OCI-LY7 (cell line): ENCODE data around the gene PNCK. TPM values are rescaled to one million over a fixed set of nuclear protein-coding genes. Genes with fewer than 3 reads are reported as not detected.

Experiments used
- BruUV-seq: library from RNA; stranded (reverse); fragments of 400-500 nt; replicated peaks from 2 replicates; lab custom pipeline; 2021; lab: Mats Ljungman, UMichigan
- CTCF ChIA-PET: fragments of 300-600 bp; sonication (Branson Sonifier 250); formaldehyde crosslinking; loops from one replicate; lab custom pipeline; 2022; ENCODE audit warnings: antibody characterized with exemption; ENCODE audit not compliant: unreplicated experiment; lab: Charles Lee
- POLR2A ChIA-PET: fragments of 300-600 bp; sonication (Branson Sonifier 250); formaldehyde crosslinking; loops from one replicate; lab custom pipeline; 2022; ENCODE audit warnings: antibody characterized with exemption; lab: Charles Lee
- DNase-seq: peaks from one replicate; pipeline ENCODE4 v3.0.0-alpha.2; 2015; ENCODE audit warnings: low spot score
- H2AFZ ChIP-seq: fragments of 200-600 bp; sonication (generic), shearing (Covaris generic); 2 replicates; pipeline ENCODE4 v1.6.1; 2014; ENCODE audit warnings: mild to moderate bottlenecking, antibody characterized with exemption, low read length, moderate library complexity
- H3K27ac ChIP-seq: fragments of 200-600 bp; sonication (generic); 2 replicates; pipeline ENCODE4 v1.5.1; 2014; ENCODE audit warnings: mixed run types, low read depth, mild to moderate bottlenecking, moderate library complexity, low read length, inconsistent platforms; ENCODE audit not compliant: poor library complexity, severe bottlenecking
- H3K36me3 ChIP-seq: fragments of 200-600 bp; sonication (generic); 2 replicates; pipeline ENCODE4 v1.6.1; 2014; ENCODE audit warnings: mild to moderate bottlenecking, antibody characterized with exemption, low read length, moderate library complexity, mixed read lengths; ENCODE audit not compliant: insufficient read depth
- H3K4me1 ChIP-seq: fragments of 200-600 bp; sonication (generic); 2 replicates; pipeline ENCODE4 v1.5.1; 2014; ENCODE audit warnings: mild to moderate bottlenecking, low read length; ENCODE audit not compliant: insufficient read depth, poor library complexity, severe bottlenecking
- H3K4me2 ChIP-seq: fragments of 200-600 bp; sonication (generic); 2 replicates; pipeline ENCODE4 v1.6.1; 2014; ENCODE audit warnings: mild to moderate bottlenecking, low read length
- H3K4me3 ChIP-seq: fragments of 200-600 bp; sonication (generic); 2 replicates; pipeline ENCODE4 v1.5.1; 2014; ENCODE audit warnings: mild to moderate bottlenecking, low read depth, low read length; ENCODE audit not compliant: poor library complexity, severe bottlenecking
- H3K79me2 ChIP-seq: fragments of 200-600 bp; sonication (generic); 2 replicates; pipeline ENCODE4 v1.6.1; 2016; ENCODE audit warnings: low read depth, mild to moderate bottlenecking, low read length, moderate library complexity, mixed read lengths; ENCODE audit not compliant: insufficient read depth
- H3K9me2 ChIP-seq: fragments of 200-600 bp; sonication (generic); 2 replicates; pipeline ENCODE4 v1.6.1; 2016; ENCODE audit warnings: mild to moderate bottlenecking, low read length, mixed read lengths; ENCODE audit not compliant: insufficient read depth
- H3K9me3 ChIP-seq: fragments of 200-600 bp; sonication (generic); 2 replicates; pipeline ENCODE4 v1.6.1; 2014; ENCODE audit warnings: mild to moderate bottlenecking, mixed run types, low read length, mixed read lengths
- H4K20me1 ChIP-seq: fragments of 200-600 bp; sonication (generic); 2 replicates; pipeline ENCODE4 v1.6.1; 2014; ENCODE audit warnings: mild to moderate bottlenecking, antibody characterized with exemption, low read length, moderate library complexity, mixed read lengths; ENCODE audit not compliant: insufficient read depth
- EZH2phosphoT487 ChIP-seq: fragments of 200-600 bp; sonication (generic); IDR thresholded peaks from 2 replicates; pipeline ENCODE4 v1.6.1; 2018; ENCODE audit warnings: low read depth, borderline replicate concordance, mild to moderate bottlenecking, mixed run types, antibody characterized with exemption, low read length, moderate library complexity, mixed read lengths
- intact Hi-C: fragments of 100-400 bp; cut with micrococcal nuclease; formaldehyde crosslinking; loops from one replicate; pipeline ENCODE4 v1.10.0; 2022; ENCODE audit not compliant: unreplicated experiment
- total RNA-seq, 2 experiments: library from RNA; depleted of rRNA in 1 of 2; stranded (reverse); fragments of >200 nt in 1 of 2; shearing (Covaris generic) in 1 of 2; gene quantifications; 2 replicates each; pipeline ENCODE4 v1.2.3, GENCODE V29; 2014 to 2022
- TF ChIP-seq, protein P1 (sequence below): fragments of 200-600 bp; sonication (generic); conservative IDR thresholded peaks from 2 replicates; pipeline ENCODE4 v1.5.1; 2014; ENCODE audit warnings: mild to moderate bottlenecking, antibody characterized with exemption, low read length, moderate library complexity, mixed read lengths

PNCK gene
- total RNA-seq, 2 experiments from 2014 or later: 0.19 TPM; not detected in 1

- no peaks in the 10 kb centered on the region for H3K79me2 ChIP-seq
- intact Hi-C loops: no loop called here
- no peaks in the 10 kb centered on the region for H3K4me1 ChIP-seq
- BruUV-seq: no TSS peak
- no peak overlapping the region for H3K27ac ChIP-seq
- no peak overlapping the region for H3K4me2 ChIP-seq
- no peak overlapping the region for H3K4me3 ChIP-seq
- no peak overlapping the region for H2AFZ ChIP-seq
- H4K20me1 ChIP-seq: no peaks in the 10 kb centered on the region
- no peaks in the 10 kb centered on the region for H3K9me2 ChIP-seq
- no peaks in the 10 kb centered on the region for H3K36me3 ChIP-seq
- ChIA-PET CTCF (no interaction called here), POLR2A (no interaction called here)
- no peaks in the 10 kb centered on the region for H3K9me3 ChIP-seq
- DNase-seq: no peak
- TF ChIP-seq, protein P1, sequence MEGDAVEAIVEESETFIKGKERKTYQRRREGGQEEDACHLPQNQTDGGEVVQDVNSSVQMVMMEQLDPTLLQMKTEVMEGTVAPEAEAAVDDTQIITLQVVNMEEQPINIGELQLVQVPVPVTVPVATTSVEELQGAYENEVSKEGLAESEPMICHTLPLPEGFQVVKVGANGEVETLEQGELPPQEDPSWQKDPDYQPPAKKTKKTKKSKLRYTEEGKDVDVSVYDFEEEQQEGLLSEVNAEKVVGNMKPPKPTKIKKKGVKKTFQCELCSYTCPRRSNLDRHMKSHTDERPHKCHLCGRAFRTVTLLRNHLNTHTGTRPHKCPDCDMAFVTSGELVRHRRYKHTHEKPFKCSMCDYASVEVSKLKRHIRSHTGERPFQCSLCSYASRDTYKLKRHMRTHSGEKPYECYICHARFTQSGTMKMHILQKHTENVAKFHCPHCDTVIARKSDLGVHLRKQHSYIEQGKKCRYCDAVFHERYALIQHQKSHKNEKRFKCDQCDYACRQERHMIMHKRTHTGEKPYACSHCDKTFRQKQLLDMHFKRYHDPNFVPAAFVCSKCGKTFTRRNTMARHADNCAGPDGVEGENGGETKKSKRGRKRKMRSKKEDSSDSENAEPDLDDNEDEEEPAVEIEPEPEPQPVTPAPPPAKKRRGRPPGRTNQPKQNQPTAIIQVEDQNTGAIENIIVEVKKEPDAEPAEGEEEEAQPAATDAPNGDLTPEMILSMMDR: no peak
- no peak for TF ChIP-seq EZH2phosphoT487
Measured at GRCh38 chrX:153674219-153674851, 722 bp upstream of the PNCK start.

DNA sequence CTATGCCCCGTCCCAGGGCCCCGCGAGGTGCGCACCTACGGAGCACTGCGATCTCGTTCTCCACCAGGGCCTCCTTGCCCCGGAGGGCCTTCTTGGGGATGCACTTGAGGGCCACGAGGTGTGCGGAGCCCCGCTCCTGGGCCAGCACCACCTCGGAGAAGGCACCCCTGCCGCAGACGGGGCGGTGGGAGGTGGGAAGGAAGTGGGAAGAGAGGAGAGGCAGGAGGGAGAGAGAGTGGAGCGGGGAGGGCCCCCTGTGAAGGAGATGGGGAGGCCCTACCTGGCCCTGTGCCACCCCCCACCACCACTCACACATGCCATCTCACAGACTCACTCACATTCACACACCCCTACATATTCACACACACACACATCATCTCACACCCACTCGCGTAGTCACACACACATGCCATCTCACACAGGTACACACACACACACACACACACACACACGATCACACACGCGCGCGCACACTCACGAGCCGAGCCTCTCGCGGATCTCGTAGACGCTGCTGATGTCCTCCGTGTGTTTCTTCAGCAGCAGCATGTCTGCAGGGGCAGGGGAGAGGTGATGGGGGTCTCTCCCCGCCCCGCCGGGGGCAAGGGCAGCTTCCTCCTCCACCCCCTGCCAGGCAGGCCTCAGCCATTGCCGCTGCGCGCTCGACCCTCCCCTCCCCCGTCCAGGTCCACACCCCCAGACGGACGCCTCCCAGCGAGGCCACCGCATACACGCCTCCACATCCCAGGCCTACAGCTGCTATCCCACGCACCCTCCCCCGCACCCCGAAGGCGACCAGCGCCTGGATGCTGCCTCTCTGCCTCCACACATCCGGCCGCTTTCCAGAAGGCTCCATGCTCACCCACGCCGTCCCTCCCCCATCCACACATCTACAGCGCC, 834 bp downstream of the PNCK start:
- Histone ChIP-seq H2AFZ (no peak overlapping the region), H3K27ac (no peak overlapping the region), H3K36me3 (no peaks in the 10 kb centered on the region), H3K4me3 (no peak overlapping the region), H3K9me3 (no peaks in the 10 kb centered on the region), H3K9me2 (no peaks in the 10 kb centered on the region), H3K4me1 (no peaks in the 10 kb centered on the region), H3K4me2 (no peak overlapping the region), H3K79me2 (no peaks in the 10 kb centered on the region), H4K20me1 (no peaks in the 10 kb centered on the region)
- TF ChIP-seq EZH2phosphoT487: no peak
- TF ChIP-seq, protein P1: no peak
- no peak for DNase-seq
- BruUV-seq: no TSS peak
- CTCF ChIA-PET: interaction anchor here (0.5 kb wide), 1 partner anchor 688 kb away, joined by 3 read pairs; no protein-coding TSS in a partner anchor
- intact Hi-C loops: no loop called here
- POLR2A ChIA-PET: no interaction called here
